ENCODE measurements around the gene CTDSPL.
"Not testable (repeated sequence)": the region's sequence is repeated elsewhere in the genome, so short reads cannot be mapped to it uniquely, and the experiment has no call there.

CTDSPL gene

DNA sequence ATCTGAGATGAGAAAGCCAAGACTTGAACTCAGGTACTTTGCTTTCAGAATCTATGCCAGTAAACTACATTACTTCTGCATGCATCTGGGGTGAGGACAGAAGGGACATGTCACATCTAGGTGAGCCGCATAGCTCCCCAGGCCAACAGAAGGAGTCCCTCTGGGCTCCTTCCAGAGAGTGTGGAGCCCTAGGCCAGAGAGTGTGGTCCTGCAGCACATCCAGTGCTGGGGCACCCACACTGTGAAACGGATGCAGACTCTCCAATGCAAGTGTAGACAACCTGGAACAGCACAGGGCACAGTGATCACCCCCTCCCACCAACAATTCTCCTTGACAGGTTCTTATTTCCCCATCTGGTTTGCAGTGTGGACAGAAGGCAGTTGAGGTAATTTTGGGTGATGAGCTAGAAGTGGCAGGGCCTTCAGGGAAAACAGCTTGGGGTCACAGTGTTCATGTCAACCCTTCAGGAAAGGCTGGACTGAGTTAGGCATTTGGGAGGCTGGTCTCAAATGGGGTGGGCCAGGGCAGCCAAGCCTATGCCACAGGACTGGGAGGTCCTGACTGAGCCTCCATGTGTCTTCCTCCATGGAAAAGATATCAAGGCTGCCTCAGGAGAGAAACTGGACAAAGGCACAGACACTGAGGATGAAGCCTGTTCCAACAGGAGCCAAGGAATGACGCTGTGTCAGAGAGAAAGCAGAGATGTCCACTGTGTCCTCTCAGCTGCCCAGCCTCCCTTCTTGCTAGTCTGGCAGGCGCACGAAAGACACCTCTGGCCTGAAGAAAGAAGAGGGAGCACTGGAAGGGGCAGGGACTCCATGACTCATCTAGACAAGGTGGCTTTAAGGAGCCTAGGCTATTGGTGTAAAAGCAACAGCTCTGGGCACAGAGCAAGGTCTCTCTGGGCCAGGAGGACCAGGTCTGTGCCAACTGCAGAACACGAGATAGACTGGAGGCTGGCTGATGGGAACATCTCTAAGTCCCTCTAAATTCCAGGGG, 166.1 kb downstream of the CTDSPL start:
- no peak for DNase-seq

DNA sequence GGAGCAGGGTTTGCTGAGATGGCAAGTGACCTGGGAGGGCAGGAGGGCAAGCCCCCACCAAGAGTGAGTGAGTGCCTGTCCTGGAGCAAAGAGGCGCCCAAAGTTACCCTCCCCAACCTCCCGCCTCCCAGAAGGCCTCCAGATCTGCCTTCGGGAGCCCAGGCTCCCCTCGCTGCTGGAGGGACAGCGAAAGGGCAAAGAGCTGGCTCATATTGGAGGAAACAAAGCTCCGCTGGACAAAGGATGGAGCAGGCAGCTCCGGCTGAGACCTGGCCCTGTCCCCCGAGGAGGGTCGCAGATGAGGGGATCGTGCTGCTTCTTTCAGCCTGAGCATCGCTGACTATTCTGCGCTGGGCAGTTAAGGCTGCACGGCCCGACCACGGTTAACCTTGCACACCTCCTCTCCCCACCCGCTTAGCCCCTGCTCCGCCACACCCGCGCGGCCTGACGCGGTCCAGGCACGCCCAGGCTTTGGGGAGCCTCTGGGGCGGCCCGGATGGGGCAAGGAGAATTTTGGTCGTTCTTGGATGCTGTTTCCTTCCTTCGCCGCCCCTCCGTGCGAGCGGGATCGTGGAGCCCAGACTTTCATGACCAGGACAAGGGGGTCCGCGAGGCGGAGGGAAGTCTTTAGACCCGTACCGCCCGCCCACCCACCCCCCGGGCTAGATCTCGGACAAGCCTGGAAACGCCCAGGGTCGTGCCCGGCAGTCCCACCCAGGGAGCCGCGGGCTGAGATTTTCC, 167.1 kb downstream of the CTDSPL start:
- no peak for DNase-seq

DNA sequence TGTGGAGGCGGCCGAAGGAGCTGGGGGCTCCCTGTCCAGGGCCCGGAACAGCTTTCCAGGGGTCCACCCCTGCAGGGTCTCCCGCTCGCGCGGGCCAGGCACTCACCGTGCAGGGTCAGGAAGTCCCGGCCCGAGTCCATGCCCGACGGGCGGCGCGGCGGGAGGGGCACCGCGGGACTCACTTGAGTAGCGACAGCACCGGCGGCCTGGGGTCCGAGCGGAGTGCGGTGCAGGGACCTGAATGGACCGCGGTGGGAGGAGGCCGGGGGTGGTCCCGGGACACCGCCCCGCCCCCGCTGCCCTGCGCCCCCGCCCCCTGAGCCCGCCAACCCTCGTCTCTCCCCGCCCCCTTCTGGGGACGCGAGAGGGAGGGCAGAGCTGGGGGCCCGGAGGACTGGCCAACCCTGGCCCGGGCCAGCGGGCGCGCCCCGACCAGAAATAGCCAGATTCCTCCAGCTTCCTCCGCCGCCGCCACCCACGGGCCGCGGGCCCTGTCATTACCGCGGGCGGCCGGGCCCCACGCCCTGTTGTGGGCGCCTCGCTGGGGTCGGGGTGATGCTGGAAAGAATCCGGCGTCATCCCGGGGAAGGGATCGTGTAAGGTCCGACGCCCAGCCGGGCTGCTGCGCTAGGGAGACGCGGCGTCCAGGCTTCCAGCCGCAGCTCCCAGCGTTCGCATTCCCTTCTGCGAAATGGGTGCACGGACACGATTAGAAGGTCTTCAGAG, 167.9 kb downstream of the CTDSPL start, which contains the start of gene PLCD1:
TSS of gene PLCD1 (minus strand) at position 243 of the 726 bp plus-strand sequence. CDS start at position 140, 103 bp downstream.
- DNase-seq, result peak; percentile 4

DNA sequence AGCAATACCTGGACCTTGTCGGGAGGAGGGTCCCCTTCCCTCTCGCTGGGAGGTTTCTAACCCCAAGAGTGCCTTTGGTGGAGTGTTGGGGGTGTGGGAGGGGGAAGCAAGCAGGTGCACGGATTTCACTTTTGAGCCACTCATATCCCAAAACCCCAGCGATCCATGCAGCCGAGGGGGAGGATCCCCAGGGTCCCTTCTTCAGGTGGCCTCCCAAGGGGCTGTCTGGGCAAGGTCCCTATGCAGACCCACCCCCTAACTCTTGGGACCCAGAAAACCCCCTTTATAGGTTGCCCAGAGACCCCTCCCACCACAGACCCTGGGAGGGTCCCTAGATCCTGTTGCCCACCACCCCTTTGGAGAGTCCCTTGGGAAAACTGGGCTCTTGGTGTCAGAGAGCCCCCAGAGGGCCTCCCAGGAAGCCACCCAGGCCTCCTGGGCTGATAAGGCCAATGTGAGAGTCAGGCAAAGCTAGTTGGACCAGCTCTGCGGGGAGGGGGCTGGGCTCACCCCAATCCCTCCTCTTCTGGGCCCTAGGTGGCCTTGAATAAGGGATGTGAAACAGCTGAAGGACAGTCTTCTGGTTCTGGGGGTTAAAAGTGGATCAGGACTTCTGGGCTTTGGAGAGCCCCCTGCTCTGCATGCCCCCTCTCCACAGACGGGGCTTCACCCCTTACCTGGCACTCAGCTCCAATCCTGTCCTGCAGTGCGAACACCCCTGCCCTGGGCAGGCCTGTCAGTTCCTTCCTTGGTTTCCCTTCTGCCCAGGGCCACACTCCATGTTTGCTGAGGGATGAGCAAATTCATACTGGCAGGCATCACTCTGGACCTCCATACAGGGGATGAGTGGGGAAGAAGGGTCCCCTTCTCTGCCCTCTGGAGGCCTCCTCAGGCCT, 168.7 kb downstream of the CTDSPL start:
- no peak for DNase-seq

DNA sequence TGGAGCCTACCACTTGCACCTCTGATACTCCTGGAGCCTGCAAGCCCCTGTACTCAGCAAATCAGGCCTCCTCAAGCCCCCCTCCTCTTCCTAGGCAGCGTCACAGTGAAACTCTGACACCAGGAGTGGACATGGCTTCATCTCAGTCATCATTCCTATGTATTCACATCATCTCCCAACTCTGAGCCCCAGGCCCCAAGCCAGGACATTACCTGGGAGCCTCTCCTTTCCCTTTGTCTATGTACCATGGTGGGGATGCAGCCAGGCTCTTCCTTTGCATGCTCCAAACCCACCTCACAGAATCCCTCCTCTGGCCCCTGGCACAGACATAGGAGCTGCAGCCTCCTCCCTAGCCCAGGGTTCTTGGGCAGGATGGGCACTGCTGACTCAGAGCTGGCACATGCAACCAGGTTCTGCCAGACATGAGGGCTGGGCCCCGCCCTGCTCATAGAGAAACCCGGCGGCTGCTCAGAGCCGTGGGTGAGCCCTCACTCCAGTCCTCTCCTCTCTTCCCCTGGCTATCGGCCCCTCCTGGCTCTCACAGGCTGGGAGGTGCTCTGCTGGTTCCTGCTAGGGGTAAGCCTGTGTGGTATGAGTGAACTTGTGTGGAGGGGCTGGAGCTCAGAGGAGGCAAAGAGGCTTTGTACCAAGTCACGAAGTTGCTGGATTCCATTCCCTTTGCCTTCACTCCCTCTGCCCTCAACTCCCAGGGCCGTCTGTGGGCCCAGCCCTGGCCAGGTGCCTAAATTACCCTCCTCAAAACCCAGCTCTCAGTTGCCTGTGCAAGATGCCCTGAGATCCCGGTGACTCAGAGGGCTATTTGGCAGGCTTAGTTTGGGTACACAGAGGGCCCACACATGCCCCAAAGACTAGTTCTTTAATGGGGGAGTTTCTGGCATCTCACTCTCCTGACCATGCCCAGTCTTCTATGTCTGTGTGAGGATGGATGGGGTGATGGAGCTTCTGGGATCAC, 169.6 kb downstream of the CTDSPL start:
- peak; percentile 8 for DNase-seq

DNA sequence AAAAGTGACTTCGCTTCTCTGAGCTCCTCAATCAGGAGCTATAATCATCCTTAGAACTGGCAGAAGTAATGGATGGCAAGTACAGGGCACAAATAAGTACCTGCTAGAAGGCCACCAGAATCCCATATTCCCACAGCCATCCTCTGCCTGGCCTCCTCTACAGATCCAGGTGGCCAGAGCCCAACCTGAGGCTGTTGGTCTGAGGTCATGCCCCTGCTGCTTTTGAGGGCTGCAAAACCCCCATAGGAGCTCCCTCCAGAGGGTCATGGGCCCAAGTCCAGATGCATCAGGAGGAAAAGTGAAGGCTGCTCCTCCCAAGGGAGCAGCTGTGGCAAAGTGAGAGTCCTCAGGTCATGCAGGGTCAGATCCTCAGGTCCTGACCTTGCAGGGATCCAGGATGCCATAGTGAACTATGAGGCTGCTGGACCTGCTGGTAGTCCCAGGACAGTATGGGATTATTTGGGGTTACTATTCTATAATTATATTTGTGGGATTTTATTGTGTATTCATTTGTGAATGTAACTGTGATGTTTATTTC, 170.7 kb downstream of the CTDSPL start:
- no peak for DNase-seq

DNA sequence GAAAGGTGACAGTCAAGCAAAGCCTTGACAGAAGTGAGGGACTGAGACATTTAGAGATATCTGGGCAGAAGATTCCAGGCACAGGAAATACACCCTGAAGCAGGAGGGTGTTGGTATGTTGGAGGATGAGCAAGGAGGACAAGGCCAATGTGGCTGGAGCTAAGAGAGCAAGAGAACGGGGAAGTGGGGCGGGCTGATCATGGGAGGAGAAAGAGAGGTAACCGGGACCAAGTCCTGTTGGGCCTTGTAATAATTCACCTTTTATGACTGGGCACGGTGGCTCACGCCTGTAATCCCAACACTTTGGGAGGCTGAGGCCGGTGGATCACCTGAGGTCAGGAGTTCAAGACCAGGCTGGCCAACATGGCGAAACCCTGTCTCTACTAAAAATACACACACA, 171.9 kb downstream of the CTDSPL start:
- not testable (repeated sequence) for DNase-seq
